GM12874 (cell line): ENCODE measurements around the gene CTSW.

ENCODE experiments used
- CTCF ChIP-seq: IDR thresholded peaks from 2 replicates; pipeline ENCODE4 v1.5.1; 2011; ENCODE audit warnings: low read depth, mild to moderate bottlenecking, control low read depth, low read length, moderate library complexity; ENCODE audit not compliant: insufficient read depth

Gene CTSW

GRCh38 chr11:65931773-65932557 is 52.3 kb downstream of the CTSW start:
- no peak for TF ChIP-seq CTCF

GRCh38 chr11:65932558-65932919 is 52.9 kb downstream of the CTSW start:
- 0 out of 2 replicates have a peak, but pooled peaks have one; percentile 1 for TF ChIP-seq CTCF
